Stimulated activated CD4-positive, alpha-beta T cell treated with anti-CD3 and anti-CD28 coated beads, Interleukin-2, amount 100 ng/mL, for 48 hours (primary cell): ENCODE results near the gene IRF6.
A peak's percentile ranks its signal among the peaks of the same experiment; 100 is the strongest.

ENCODE experiments used
- DNase-seq, 2 donors: peaks; one replicate each; pipeline ENCODE4 v3.0.0-alpha.2; 2020

Gene IRF6

DNA sequence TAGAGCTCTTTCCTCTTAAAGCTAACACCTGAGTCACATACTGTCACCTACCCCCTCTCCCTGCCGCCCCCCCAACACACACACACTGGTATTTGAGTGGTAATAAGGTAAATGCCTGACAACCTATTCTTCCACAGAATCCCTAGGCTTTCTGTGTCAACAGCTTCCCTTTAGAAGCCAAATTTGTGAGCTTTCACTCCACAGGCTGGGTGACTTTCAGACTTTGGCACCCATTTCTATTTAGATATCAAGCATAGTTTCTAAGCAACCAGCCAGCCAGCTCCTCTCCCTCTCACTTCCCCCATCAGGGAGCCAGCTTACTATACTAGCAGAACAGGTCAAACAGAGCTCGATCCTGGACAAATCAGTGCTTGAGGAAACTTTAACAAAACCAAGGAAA, 18.4 kb downstream of the IRF6 start:
- no peak for DNase-seq

DNA sequence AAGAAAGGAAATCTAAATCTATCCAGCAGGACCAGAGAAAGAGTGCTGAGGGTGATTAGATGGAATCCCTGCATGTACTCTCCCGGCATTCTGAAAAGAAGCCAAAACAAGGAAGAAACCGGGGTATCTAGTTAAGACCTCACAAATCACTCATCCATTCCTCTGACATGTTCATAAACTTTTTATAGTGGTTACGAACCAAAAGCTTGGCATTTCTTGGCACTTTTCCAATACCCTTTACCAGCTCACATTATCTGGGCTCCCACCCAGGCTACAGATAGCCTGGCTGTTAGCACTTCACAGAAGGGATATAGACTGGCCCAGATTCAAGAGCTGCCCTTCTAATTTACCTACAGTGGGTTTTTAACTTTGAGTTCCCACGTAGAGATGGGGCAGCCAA, 19.8 kb downstream of the IRF6 start:
- no peak for DNase-seq

DNA sequence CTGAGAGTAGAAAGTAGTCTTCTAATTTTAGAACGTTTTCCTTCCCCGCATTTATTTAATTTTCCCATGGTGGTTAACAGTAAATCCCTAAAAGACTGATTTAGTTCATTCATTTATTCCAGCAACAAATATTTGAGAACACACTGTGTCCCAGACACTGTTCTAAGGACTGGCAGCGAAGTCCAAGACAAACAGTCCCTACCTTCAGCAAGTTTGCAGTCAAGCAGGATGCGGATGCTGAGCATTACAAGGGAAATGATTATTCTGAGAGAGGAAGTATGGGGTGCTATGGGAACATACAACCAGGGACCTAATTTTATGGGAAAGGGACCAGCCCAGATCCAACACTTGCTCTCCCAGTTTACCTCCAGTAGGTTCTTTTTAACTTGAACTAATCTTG, 20.4 kb downstream of the IRF6 start:
- no peak for DNase-seq

DNA sequence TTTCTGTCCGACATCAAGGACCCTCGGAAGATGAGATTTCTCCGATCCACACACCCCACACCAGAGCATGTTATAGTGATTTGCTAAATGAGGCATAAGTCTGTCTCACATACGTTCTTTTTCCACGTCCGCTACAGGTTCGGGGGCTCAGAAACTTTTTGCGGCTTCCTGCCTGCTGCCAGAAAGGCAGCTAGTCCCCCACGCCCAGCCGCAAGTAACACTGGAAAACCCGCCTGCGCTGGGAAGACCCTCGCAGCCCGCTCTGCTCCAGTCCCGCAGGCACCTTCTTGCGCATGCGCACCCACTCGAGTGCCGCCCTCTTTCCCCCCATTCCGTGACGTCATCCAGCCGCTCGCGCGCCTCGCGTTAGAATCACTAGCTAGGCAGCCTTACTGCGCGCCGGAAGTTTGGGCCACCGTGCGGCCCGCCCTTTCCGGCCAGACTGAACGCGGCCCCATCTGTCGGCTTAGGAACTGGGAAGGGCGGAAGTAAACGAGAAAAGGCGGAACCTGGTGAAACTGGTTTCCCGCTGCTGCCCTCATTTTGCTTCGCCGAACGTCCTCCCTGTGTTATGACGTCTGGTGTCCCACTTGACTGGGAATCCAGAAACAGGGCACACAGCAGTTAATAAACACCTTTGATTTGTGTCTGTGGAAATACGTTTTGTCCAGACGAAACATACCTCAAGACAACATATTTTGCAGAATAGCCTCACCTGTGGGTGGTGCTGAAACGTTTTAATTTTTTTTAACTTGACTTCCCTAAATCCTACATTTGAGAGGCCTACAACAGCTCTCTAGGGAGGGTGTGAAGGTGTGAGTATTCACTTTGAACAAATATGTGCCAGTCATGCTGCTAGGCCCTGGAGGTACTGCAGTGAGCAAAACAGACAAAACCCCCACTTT, 21.4 kb downstream of the IRF6 start, which contains the start of gene C1orf74:
TSS of gene C1orf74 (minus strand) at position 295 of the 905 bp plus-strand sequence. CDS start 925 bp downstream, outside the sequence.
- peak; percentile 99 for DNase-seq

DNA sequence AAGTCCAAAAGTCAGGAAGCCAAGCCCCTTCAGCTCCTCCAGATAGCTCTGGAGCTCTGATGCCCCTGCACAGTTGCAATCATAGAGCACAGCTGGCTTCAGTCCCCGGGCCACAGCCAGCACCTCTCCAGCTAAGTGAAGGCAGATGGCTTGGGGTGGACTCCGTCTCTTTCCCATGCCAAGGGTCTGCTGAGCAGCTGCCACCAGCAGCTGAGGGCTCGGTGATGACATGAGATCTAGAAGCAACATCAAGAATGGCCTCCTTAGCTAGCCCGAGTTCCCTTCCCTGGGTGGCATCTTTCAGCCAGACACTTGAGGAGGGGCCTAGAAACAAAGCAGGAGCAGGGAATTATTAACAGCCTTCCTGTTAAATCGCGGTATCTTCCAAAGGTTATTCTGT, 22.6 kb downstream of the IRF6 start:
- DNase-seq: no peak

DNA sequence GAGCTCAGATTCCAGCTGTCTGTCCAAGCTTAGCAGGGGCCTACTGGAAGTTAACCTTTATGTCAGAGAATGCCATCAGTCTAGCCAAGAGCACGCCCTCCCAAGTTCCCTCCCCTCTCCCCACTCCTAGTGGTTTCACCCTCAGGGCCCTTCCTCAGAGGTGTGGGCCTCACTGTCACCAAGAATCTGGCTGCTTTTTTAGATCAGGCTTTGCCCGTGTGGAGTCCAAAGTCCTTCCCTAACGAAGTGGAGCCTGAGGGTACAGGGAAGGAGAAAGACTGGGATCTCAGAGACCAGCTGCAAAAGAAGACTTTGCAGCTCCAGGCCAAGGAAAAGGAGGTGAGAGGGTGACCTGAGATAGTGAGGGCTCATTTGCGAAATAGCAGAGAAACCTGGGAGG, 25.7 kb downstream of the IRF6 start:
- no peak for DNase-seq

DNA sequence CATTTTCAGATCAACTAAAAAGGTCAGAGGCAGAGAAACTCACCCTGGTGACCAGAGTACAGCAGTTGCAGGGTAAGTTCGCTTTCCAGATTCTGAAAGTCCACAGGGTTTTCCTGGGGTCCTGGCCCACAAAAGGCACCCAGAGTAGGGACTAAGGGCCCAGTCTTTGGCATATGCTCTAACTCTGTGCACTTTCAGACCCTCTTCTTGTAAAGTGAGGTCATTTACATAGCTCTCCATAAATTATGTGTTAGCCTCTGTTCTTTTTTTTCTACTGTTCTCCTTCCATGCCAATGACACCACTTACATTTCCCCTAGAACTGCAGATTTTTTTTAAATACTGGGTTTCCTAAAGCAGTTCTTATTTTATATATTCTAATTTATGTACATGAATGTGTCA, 27.8 kb downstream of the IRF6 start:
- DNase-seq: no peak

DNA sequence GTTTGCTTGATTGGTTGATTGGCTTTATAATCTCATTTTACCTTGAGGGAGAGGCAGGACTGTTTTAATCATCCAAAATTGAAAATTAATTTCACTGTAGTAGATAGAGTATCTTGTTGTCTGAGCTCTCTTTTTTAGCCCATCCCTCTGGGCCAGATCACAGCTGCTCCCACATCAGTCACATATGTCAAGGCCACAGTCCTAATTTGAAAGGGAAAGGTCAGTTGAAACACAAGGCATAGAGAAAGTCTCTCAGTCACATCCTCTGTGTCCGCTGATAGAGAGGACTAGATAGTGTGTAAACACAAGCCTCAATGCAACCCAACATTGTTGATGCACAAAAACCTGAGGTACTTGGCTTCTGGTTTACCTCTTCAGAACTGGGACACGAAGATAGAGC, 28.4 kb downstream of the IRF6 start:
- no peak for DNase-seq

DNA sequence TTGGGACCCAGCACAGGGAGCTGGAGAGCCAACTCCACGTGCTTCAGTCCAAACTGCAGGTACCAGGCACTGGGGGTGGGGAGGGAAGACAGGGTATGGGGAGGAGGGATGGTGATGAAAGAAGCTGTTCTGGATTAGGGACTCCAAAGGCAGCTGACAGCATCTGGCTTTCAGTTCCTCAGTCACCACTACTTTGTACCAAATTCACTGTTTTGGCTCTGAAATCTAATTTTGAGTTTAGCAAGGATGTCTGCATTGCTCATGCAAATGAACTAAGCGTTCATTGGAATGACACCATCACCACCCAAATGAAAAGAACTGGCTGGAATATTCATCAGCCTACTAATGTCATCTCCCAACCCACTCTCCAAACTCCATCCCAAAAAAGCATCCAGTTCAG, 30.3 kb downstream of the IRF6 start:
- DNase-seq: no peak

DNA sequence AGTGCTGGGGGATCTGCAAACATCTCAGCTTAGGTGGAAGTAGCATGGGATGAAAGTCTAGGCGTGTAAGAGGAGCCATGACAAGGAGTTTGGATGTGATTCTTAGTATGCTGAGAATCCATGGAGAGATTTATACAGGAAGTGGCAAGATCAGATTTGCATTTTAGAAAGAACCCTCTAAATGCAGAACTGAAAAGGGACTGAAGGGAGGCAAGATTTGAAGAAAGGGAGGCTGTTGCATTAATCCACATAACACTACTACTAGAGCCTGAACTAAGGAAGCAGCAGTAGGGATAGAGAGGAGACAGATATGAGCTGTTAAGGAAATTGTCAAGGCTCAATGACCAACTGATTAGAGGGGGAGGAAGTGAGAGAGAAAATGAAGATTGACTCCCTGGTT, 31.4 kb downstream of the IRF6 start:
- DNase-seq: no peak

DNA sequence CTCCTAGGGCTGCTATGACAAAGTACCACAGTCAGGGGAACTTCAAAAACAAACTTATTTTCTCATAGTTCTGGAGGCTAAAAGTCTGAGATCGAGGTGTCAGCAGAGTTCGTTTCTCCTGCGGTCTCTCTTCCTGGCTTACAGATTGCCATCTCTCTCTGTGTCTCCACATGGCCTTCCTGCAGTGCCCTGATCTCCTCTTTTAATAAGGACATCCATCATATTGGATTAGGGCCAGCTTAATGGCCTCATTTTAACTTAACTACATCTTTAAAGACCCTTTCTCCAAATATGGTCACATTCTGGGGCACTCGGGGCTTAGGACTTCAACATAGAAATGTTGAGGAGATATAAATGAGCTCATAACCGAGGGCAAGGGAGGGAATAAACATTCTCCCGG, 33.8 kb downstream of the IRF6 start:
- DNase-seq: no peak

DNA sequence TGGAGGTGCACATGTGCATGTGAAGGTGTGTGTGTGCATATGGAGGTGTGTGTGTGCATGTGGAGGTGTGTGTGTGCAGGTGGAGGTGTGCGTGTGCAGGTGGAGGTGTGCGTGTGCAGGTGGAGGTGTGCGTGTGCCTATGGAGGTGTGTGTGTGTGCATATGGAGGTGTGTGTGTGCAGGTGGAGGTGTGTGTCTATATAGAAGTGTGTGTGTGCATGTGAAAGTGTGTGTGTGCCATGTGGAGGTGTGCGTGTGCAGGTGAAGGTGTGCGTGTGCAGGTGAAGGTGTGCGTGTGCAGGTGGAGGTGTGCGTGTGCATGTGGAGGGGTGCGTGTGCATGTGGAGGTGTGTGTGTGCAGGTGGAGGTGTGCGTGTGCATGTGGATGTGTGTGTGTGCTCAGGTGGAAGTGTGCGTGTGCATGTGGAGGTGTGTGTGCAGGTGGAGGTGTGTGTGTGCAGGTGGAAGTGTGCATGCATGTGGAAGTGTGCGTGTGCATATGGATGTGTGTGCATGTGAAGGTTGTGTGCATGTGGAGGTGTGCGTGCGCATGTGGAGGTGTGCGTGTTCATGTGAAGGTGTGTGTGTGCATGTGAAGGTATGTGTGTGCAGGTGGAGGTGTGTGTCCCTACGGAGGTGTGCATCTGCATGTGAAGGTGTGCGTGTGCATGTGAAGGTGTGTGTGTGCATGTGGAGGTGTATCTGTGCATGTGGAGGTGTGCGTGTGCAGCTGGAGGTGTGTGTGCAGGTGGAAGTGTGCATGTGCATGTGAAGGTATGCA, 35.1 kb downstream of the IRF6 start:
- DNase-seq: no peak

DNA sequence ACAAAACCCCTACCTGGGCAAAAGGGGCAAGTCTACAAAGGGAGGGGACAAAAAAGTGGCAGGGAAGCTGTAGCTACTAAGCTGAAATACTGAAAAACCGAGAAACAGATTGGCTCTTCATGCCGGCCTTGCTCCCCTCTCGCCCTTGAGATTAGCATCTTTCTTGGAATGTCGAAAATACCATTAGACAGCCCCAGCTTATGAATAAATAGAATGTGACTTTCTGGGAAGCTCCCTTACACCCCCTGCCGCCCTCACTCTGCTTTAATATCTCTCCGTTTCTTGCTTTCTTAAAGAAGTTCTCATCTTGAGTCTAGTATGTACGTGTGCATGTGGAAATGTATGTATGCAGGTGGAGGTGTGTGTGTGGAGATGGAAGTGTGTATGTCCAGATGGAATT, 36.0 kb downstream of the IRF6 start:
- no peak for DNase-seq

DNA sequence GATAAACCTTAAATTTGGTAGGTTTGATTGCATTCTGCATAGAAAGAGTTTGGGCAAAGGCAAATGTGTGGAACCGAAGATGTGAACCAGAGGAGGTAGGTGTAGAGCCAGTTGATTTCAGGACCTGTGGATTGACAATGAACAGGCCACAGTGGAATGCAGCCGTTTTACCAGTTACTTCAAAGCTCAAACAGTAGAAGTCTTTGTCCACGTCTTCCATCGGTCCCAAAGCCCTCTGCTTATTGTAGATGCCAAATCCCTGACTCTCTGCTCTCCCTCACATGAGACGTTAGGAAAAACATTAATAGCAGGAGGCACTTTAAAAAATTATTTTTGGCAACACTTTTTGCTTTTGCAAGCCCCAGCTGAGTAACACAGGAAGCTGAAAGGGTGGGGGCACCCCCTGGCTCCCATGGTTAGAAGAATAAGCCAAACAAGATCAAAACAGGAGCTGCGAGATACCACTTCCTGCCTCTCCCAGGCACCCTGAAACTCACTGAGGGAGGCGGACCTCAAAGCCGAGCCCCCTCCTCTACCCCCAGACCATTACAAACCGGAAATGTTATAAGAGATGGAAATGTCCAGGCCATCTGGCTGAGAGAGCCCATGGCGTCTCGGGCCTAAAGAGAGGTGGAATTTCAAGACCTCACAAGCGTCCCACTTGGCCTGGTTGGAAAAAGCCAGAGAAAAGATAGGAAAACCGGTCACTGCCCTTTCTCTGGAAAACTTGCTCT, 36.6 kb downstream of the IRF6 start:
- DNase-seq: peak; percentile 52 to 60

DNA sequence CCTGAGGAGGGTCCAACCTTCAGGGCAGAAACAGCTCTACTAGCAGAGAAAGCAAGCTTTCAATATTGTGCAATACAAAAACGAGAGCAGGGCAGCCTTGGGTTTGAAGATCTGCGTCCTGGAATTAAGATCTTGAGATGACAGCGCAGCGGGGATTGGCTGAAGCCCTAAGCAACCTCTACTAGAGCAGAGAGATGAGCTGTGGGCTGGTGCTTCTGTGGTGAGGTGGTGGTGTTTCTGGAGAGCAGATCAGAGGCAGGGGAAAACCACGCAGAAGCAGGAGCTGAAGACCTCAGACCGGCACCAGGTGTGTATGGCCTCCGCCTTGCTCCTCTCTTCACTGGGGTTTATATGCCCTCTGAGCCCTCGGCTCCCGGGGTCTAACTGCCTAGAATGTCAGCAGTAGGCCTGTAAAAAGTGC, 37.6 kb downstream of the IRF6 start:
- peak; percentile 65 to 71 for DNase-seq

DNA sequence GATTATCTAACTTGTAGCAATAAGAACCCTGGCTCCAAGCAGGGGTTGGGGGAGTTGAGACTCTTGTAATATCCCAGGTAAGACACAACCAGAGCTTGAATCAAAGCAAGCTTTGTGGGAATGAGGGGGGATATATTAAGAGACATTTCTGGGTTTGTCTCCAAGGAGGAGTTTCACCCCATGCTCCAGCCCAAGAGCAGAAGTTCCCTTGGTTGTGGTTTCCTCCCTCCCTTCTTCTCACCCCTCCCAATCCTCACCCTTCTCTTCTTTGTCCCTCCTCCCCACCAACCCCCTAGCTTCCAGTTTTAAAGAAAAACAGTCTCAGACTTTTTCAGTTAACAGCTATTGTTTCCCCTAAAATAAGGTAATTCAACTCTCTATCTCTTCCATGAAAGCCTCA, 38.2 kb downstream of the IRF6 start:
- DNase-seq: no peak

DNA sequence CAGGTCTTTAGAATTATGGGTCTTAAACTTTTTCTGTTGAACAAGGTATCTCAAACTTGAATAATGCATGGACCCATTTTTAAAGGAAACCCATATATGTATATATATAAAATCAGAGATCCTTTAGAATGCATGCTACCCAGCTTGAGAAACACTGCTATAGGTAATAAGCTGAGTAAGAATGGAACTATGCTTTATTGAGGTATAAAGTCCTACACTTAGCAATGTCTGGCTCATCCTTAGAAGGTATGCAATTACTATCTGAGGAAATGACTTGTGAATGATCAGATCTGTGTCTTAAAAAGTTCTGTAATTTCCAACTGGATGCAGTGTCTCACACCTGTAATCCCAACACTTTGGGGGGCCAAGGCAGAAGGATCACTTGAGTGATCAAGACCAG, 38.8 kb downstream of the IRF6 start:
- DNase-seq: no peak

DNA sequence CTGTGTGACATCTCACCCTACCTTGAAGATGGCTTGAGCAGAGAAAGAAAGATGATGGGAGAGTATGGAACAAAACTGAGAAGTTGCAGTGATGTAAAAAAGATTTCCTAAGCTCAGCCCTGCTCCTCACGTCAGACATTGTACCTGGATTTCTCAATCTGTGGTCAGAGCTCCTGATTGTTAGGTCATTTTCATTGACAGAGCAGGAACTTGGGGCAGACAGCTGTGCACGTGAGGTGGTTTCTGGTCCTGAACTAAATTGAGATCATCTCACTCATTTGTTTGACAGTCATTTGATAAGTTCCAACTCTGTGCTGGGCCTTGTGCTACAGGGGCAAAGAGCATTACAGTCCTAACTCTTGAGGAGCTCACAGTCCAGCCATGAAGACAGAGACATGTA, 39.9 kb downstream of the IRF6 start:
- DNase-seq: no peak

DNA sequence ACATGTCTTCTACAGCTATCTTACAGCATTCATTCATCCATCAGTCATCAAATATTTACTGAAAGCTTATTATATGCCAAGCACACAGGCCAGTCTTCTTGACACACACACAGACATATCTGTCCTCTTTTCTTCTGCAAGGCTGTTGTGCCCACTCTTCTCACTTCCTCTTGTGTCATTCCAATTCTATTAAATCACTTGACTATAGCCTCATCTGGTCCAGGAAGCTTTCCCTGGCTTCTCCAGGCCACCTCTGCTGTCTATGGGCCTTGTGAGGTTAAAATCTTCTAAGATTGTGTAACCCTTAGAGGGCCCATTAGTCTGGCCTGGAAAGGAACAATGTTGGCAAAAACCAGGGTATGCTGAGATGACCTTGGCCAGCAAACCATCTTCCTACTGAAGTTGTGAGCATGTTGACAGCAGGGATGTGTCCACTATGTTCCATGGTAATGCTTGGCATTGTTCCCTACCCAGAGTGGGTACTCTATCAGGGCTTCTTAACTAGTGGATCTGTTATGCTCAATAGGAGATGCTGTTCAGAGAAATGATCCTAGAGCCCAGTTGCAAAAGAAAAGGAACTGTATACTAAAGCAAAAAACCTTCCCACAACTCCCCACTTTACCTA, 44.8 kb downstream of the IRF6 start:
- no peak for DNase-seq

DNA sequence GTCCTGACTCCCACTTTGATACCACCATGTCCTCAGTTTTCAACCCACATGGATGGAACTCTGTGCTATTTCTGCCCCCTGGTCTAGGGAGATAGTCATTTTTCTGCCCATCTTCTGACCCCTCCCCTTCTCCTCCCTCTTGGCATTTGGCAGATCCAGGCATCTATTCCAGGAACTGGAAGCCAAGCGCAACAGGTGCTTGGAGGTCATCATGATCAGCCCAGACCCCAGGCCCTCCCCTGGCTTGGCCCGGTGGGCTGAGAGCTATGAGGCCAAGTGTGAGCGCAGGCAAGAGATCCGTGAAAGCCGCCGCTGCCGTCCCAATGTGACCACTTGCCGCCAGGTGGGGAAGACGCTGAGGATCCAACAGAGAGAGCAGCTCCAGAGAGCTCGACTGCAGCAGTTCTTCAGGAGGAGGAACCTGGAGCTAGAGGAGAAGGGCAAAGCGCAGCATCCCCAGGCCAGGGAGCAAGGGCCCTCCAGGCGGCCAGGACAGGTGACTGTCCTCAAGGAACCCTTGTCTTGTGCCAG, 46.0 kb downstream of the IRF6 start:
- DNase-seq: no peak

DNA sequence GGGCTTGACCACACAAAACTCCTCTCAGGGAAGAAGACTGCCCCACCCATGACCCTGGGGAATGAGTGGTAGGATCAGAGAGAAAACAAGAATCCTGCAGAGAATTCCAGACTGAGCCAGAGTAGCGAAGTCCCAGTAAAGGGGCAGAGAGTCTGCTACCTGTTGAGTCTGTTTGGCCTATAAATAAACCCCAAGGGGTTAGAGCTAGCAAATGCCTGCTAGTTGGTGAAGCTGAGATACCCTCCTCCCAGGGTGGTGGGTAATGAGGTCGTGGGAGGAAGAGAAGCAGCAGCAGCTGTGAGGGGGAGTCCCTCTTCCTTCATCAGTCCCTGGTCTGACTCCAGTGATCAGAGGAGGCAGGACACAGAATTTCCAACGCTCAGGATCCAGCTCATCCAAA, 47.5 kb downstream of the IRF6 start:
- DNase-seq: no peak

DNA sequence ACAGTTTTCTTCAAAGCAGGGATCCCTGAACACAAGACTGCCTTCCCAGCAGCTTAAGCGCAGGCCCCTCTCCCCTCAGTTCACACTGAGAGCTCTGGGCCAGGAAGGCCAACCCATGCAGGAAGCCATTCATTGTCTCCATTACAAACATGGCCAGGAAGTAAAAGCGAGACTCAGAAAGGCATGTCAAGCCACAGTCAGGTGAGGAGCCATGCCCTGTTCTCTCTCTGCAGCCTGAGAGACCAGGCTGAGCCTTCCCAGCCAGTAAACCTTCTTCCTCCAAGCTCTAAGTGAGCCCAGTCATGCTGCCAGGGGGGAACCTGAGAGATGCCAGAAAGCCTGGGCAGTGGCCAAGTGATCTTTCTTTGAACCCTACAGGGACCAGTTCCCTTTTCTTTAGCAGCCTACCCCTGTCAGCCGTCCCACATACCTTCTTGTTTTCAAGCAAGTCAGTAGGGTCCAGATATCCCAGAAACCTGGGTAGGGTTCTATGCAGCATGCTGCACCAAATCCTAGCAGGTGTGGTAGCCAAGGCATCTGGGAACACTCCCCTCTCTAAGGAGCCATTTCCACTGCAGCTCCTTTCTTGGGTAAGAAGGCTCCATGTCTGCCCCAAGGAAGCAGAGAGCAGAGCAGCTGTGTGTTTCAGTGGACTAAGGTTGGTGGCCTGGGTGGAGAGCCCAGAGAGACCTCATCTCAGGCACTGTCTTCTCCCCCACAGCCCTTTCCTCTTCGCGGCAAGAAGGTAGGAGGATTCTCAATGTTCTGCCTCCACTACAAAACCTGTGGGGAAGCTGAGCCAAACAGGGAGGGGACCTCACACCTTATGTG, 49.1 kb downstream of the IRF6 start:
- no peak for DNase-seq
